D341Med (cell line): ENCODE data around the gene SPTSSA.
"Not testable (repeated sequence)": the region's sequence is repeated elsewhere in the genome, so short reads cannot be mapped to it uniquely, and the experiment has no call there.

Source experiments
- DNase-seq: peaks from one replicate; pipeline ENCODE4 v3.0.0; 2012; ENCODE audit warnings: low spot score

The SPTSSA gene

DNA sequence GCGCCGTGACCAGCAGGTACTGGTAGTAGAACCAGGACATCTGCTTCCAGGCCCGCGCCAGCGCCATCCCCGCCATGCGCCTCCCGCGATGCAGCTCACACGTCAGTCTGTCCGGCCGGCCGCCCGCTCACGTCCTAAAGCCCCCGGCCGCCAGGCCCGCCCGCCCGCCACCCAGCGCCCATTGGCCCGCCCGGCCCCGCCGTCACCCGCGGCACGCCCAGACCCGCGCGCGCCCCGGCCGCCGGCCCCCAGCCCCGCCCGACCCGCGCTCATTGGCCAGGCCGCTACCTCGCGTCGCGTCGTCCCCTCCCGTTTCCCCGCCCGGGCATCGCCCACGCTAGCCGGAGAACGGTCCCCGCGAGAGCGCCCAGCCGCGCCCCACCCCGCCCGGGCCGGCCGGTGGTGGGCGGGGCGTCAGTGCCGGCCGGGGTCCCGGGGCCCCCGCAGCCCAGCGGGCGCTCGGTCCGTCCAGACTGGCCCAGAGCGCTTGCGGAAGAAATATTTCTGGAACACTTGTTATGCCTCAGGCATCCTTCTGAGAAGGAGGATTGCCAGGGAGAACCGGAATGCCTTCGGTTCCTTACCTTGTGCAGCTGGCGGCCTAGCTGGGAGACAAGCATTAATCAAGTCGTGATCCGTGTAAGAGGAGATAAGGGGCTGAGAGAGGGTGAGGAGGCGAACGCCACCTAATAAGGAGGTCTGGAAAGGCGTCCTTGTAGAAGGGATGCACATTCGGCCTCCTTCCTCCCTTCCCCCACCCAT, at the start of gene SPTSSA:
SPTSSA (minus strand) TSS at position 109 of the 762 bp plus-strand sequence; CDS start at position 76, 33 bp downstream.
- peak; percentile 99 for DNase-seq

GRCh38 chr14:34507884-34508283, 45.8 kb upstream of the SPTSSA start:
- no peak for DNase-seq

GRCh38 chr14:34507459-34507858, 45.4 kb upstream of the SPTSSA start:
- no peak for DNase-seq

DNA sequence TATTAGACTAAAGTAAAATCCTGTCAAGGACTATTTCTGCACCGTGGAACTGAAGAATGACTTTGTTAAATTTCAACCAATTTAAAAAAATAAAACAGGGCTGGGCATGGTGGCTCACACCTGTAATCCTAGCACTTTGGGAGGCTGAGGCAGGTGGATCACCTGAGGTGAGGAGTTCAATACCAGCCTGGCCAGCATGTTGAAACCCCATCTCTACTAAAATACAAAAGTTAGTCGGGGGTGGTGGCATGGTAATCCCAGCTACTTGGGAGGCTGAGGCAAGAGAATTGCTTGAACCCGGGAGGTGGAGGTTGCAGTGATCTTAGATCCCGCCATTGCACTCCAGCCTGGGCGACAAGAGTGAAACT, 43.1 kb upstream of the SPTSSA start:
- not testable (repeated sequence) for DNase-seq

DNA sequence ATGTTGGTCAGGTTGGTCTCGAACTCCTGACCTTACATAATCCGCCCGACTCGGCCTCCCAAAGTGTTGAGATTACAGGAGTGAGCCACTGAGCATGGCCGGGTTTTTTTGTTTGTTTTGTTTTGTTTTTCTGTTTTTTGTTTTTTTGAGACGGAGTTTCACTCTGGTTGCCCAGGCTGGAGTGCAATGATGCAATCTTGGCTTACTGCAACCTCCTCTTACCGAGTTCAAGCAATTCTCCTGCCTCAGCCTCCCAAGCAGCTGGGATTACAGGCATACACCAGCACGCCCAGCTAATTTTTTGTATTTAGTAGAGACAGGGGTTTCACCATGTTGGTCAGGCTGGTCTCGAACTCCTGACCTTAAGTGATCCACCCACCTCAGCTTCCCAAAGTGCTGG, 42.0 kb upstream of the SPTSSA start:
- DNase-seq, result not testable (repeated sequence)

DNA sequence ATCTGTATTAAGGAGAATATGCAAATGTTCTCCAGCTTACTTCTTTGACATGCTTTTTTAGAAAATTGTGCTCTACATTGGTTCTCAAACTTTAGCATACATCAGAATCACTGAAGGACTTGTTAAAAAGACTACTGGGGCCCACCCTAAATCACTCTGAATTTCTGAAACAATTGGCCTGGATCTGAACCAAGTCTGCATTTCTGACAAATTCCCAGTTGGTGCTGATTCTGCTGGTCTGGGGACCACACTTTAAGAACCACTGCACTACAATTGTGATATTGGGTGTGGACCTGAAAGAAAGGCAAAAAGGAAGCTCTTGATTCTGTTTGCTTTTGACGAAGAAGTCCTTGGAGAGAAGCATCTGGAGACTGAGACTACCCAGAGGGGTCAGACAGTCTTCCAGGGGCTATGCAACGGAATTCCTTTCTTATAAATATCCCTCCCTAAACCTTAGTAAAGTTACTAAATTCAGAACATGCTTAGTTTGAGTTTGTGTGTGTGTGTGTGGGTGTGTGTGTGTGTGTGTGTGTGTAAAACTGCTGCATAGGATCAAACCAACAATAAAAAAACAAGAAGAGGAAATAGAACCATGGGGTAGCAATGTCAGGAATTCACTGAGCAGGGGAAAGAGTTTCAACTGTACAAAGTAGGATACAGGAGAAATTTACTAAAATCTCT, 40.6 kb upstream of the SPTSSA start:
- DNase-seq, result no peak

- DNase-seq, result no peak
These were observed 40.0 kb upstream of the SPTSSA start for GRCh38 chr14:34502001-34502400.

GRCh38 chr14:34501004-34501580, 39.1 kb upstream of the SPTSSA start:
- no peak for DNase-seq

- DNase-seq, result peak; percentile 68
These were observed 36.8 kb upstream of the SPTSSA start for GRCh38 chr14:34498684-34499412.

- DNase-seq, result no peak
These were observed 34.9 kb upstream of the SPTSSA start for GRCh38 chr14:34496679-34497513.

DNA sequence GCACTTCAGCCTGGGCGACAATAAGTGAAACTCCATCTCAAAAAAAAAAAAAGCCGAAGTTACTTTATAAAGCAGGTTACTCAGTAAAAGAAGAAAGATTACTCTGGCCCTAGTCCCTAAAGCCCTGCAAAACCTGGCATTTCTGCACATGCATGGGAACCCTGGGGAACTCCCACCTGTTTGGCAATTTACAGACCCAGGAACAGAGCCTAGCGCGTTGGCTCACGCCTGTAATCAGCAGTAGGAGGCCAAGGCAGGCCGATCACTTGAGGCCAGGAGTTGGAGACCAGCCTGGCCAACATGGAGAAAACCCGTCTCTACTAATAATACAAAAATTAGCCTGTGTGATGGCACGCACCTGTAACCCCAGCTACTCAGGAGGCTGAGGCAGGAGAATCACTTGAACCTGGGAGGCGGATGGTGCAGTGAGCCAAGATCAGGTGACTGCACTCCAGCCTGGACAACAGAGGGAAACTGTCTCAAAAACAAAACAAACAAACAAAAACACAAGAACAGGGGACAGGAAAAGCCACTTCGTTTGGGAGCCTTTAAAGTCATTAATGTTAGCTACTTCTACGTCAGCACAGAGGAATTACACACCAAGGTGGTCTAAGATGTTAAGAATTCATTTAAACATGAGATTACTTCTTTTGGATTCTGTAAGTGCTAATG, 34.1 kb upstream of the SPTSSA start:
- DNase-seq, result no peak

DNA sequence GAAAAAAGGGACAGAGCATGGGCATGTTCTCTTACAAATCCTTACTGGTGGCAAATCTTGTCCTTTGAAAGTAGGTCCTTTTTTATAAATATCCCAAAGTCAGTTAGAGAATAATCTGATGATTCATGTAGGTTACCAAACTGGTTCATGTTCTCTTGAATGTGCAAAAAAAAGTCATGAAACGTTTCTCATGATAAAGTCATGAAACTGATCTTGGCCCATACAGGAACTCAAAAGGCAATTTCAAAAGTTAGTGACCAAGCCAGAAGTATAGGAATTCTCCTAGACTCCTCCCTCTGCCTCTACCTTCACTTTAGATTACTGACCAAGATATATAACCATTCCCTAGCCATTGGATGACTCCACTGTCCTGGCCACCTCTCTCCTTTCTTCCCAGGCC, 27.3 kb upstream of the SPTSSA start:
- DNase-seq, result no peak

GRCh38 chr14:34488528-34488927, 26.5 kb upstream of the SPTSSA start:
- no peak for DNase-seq

GRCh38 chr14:34484726-34485125, 22.7 kb upstream of the SPTSSA start:
- DNase-seq, result no peak

GRCh38 chr14:34482463-34482862, 20.4 kb upstream of the SPTSSA start:
- no peak for DNase-seq

DNA sequence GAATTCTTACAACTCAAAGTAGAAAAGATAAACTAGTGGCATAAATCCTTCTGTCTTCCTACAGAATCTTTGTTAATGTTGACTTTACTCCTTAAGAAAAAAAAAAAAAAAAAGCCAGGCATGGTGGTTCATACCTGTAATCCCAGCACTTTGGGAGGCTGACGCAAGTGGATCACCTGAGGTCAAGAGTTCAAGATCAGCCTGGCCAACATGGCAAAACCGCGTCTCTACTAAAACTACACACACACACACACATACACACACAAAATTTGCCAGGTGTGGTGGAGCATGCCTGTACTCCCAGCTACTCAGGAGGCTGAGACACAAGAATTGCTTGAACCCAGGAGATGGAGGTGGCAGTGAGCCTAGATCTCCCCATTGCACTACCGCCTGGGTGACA, 17.7 kb upstream of the SPTSSA start:
- no peak for DNase-seq

- no peak for DNase-seq
These were observed 16.2 kb upstream of the SPTSSA start for GRCh38 chr14:34478261-34478660.

DNA sequence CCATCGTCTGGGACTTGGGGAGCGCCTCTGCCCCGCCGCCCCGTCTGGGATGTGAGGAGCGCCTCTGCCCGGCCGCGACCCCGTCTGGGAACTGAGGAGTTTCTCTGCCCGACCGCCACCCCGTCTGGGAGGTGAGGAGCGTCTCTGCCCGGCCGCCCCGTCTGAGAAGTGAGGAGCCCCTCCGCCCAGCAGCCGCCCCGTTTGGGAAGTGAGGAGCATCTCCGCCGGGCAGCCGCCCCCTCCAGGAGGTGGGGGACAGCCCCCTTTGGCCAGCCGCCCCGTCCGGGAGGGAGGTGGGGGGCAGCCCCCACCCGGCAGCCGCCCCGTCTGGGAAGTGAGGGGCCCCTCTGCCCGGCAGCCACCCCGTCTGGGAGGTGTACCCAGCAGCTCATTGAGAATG, 14.0 kb upstream of the SPTSSA start:
- not testable (repeated sequence) for DNase-seq

DNA sequence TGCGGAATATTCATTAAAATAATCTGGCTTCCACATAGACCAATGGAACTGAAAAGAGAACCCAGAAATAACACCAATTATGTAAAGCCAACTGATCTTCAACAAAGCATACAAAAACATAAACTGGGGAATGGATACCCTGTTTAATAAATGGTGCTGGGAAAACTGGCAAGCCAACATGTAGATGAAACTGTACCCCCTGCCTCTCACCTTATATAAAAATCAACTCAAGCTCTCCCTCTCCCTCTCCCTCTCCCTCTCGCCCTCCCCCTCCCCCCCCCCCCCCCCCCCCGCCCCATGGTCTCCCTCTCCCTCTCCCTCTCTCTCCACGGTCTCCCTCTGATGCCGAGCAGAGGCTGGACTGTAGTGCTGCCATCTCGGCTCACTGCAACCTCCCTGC, 13.1 kb upstream of the SPTSSA start:
- no peak for DNase-seq

DNA sequence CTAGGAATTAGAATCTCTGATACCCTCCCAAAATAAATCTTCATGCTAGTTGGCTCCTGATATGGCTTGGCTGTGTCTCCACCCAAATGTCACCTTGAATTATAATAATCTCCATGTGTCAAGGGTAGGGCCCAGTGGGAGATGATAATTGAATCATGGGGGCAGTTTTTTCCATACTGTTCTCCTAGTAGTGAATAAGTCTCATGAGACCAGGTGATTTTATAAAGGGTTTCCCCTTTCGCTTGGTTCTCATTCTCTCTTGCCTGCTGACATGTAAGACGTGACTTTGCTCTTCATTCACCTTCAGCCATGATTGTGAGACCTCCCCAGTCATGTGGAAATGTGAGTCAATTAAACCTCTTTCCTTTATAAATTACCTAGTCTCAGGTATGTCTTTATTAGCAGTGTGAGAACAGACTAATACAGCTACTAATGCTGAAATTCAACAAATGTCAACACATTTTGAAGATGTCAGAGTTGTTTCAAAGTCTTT, 12.2 kb upstream of the SPTSSA start:
- DNase-seq, result no peak

GRCh38 chr14:34472706-34473279, 10.8 kb upstream of the SPTSSA start:
- DNase-seq, result no peak
